Subcutaneous abdominal adipose tissue (tissue), 5 donors: ENCODE measurements around the gene ARHGAP24.
"Not testable (repeated sequence)": the region's sequence is repeated elsewhere in the genome, so short reads cannot be mapped to it uniquely, and the experiment has no call there.

Experiments
- H3K27ac ChIP-seq: one replicate; pipeline ENCODE4 v1.7.0; 2013; ENCODE audit warnings: low read depth, mild to moderate bottlenecking, inconsistent platforms, low read length, moderate library complexity
- H3K27me3 ChIP-seq, 5 donors: one replicate each; pipeline ENCODE4 v1.7.0; 2013; ENCODE audit warnings: low read length in 5 of 5, inconsistent platforms in 1 of 5; ENCODE audit not compliant: control insufficient read depth in 5 of 5, insufficient read depth in 4 of 5
- H3K36me3 ChIP-seq, 5 donors: one replicate each; pipeline ENCODE4 v1.7.0; 2013; ENCODE audit warnings: low read length in 5 of 5; ENCODE audit not compliant: control insufficient read depth in 5 of 5, insufficient read depth in 5 of 5
- H3K4me1 ChIP-seq, 5 donors: one replicate each; pipeline ENCODE4 v1.7.0; 2013; ENCODE audit warnings: low read length in 5 of 5, mild to moderate bottlenecking in 3 of 5, moderate library complexity in 1 of 5; ENCODE audit not compliant: control insufficient read depth in 5 of 5, insufficient read depth in 5 of 5
- H3K4me3 ChIP-seq, 5 donors: one replicate each; pipeline ENCODE4 v1.7.0; 2013; ENCODE audit warnings: low read length in 5 of 5, low read depth in 1 of 5
- H3K9ac ChIP-seq, 5 donors: one replicate each; pipeline ENCODE4 v1.7.0; 2013; ENCODE audit warnings: low read length in 5 of 5, mild to moderate bottlenecking in 4 of 5, moderate library complexity in 3 of 5
- H3K9me3 ChIP-seq, 5 donors: one replicate each; pipeline ENCODE4 v1.7.0; 2013; ENCODE audit warnings: low read length in 5 of 5; ENCODE audit not compliant: control insufficient read depth in 5 of 5
- donor health status: healthy.
- donor health status: healthy.
- donor health status: healthy.
- donor health status: healthy.
- donor health status: healthy.

ARHGAP24 gene

GRCh38 chr4:85895755-85896154 lies 420.8 kb downstream of the ARHGAP24 start:
- Histone ChIP-seq H3K27ac (no peak overlapping the region), H3K36me3 (no peaks in the 10 kb centered on the region), H3K27me3 (no peaks in the 10 kb centered on the region), H3K9ac (no peak overlapping the region), H3K9me3 (no peaks in the 10 kb centered on the region), H3K4me1 (no peaks in the 10 kb centered on the region), H3K4me3 (no peak overlapping the region)

- H3K36me3 ChIP-seq: no peaks in the 10 kb centered on the region
- H3K4me3 ChIP-seq: no peak overlapping the region
- H3K27me3 ChIP-seq: no peaks in the 10 kb centered on the region
- H3K9ac ChIP-seq: no peak overlapping the region
- no peaks in the 10 kb centered on the region for H3K9me3 ChIP-seq
- H3K27ac ChIP-seq: no peak overlapping the region
- H3K4me1 ChIP-seq: no peaks in the 10 kb centered on the region
Measured at GRCh38 chr4:85898231-85898630, 423.3 kb downstream of the ARHGAP24 start.

GRCh38 chr4:85901500-85901899 lies 426.6 kb downstream of the ARHGAP24 start:
- H3K9me3 ChIP-seq: no peaks in the 10 kb centered on the region
- H3K27ac ChIP-seq: no peak overlapping the region
- H3K4me3 ChIP-seq: no peak overlapping the region
- H3K4me1 ChIP-seq: peaks cover 0 to 16% (median 7%) of the 10 kb centered on the region in 5 donors
- H3K27me3 ChIP-seq: no peaks in the 10 kb centered on the region
- no peak overlapping the region for H3K9ac ChIP-seq
- H3K36me3 ChIP-seq: no peaks in the 10 kb centered on the region

- peaks cover 0 to 22% (median 7%) of the 10 kb centered on the region in 5 donors for H3K4me1 ChIP-seq
- not testable (repeated sequence) for H3K9ac ChIP-seq, H3K4me3 ChIP-seq, H3K27me3 ChIP-seq, H3K27ac ChIP-seq, H3K36me3 ChIP-seq, H3K9me3 ChIP-seq
Measured at GRCh38 chr4:85902647-85903046, 427.7 kb downstream of the ARHGAP24 start.

GRCh38 chr4:85905761-85906160 lies 430.8 kb downstream of the ARHGAP24 start:
- no peak overlapping the region for H3K27ac ChIP-seq
- H3K36me3 ChIP-seq: no peaks in the 10 kb centered on the region
- H3K9me3 ChIP-seq: no peaks in the 10 kb centered on the region
- no peaks in the 10 kb centered on the region for H3K27me3 ChIP-seq
- H3K9ac ChIP-seq: no peak overlapping the region
- no peak overlapping the region for H3K4me3 ChIP-seq
- H3K4me1 ChIP-seq: peaks cover 0 to 39% (median 14%) of the 10 kb centered on the region in 5 donors

GRCh38 chr4:85907001-85907400 lies 432.1 kb downstream of the ARHGAP24 start:
- Histone ChIP-seq H3K27ac (no peak overlapping the region), H3K4me1 (peaks cover 0 to 39% (median 14%) of the 10 kb centered on the region in 5 donors), H3K9me3 (no peaks in the 10 kb centered on the region), H3K9ac (no peak overlapping the region), H3K36me3 (no peaks in the 10 kb centered on the region), H3K27me3 (no peaks in the 10 kb centered on the region), H3K4me3 (no peak overlapping the region)

DNA sequence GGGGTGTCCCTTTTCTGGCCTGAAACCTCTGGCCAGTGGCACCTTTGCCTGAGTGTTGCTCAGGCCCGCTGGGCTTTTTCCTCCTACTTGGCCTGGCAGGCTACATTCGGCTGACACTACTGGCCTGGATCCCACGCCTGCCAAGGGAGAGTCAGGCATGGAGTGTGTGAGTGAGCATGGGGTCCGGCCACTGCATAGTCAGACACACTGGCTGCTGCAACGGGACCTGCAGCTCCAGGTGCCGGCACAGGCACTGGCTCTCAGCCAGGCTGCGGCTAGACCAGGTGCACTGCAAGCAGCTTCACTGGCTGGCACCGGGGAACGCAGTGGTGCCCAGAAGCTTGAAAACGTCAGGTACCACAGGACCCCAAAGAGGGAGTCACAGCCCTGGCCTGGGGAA lies 434.9 kb downstream of the ARHGAP24 start:
- peaks cover 0 to 30% (median 8%) of the 10 kb centered on the region in 5 donors for H3K4me1 ChIP-seq
- no peaks in the 10 kb centered on the region for H3K9me3 ChIP-seq
- H3K27ac ChIP-seq: no peak overlapping the region
- peak overlapping the region in 1 of 5 donors; percentile 11 for H3K4me3 ChIP-seq
- H3K27me3 ChIP-seq: no peaks in the 10 kb centered on the region
- no peaks in the 10 kb centered on the region for H3K36me3 ChIP-seq
- no peak overlapping the region for H3K9ac ChIP-seq

DNA sequence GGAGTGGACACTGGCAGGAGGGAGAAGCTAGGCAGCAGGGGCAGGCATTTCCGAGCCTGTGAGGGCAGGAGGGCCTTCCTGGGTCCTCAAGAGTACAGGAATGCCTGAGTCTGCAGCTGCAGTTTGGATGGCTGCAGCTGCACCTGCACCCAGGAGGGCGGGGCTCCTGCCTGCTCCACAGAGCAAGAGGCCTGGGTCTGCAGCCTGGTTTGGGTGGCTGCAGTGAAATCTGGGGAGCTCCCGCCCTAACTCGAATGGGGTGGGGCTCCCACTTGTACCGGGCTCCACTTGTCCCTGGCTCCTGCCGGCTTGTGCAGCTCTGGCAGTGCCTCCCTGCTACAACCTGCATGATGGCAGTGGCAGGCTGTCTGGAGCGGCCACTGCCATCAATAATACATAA lies 436.0 kb downstream of the ARHGAP24 start:
- H3K4me1 ChIP-seq: peaks cover 0 to 23% (median 8%) of the 10 kb centered on the region in 5 donors
- no peaks in the 10 kb centered on the region for H3K9me3 ChIP-seq
- no peak overlapping the region for H3K9ac ChIP-seq
- no peak overlapping the region for H3K4me3 ChIP-seq
- H3K36me3 ChIP-seq: no peaks in the 10 kb centered on the region
- no peak overlapping the region for H3K27ac ChIP-seq
- no peaks in the 10 kb centered on the region for H3K27me3 ChIP-seq

DNA sequence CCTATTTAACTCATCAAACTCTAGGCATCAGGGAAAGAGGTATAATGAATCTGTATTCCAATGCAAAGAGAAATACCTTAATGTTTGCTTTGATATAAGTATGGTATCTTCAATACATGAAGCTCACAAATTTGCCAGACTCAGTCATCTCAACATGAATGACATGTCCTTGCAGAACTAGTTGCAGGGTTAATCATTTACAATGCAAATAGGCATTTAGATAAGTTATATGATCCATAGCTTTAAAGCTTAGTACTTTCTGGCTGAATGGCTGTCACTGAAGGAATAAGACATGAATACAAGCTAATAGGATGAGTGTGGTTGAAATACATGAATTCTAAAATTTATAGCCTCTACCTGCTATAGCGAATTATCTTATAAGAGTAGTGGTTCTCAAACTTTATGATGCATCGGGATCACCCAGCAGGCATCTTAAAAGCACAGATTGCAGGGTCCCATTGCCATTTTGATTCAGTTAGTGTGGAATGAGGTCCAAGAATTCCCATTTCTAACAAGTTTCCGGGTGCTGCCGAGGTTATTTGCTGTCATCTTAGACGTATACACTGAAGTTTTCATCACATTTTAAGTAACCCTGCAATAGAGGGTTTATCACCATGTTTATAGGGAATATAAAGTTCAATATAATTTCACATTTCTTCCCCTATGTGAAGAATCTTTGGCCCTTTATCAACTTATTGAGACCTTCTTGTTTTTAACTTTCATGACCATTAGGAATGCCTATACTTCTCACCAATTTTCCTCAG lies 439.2 kb downstream of the ARHGAP24 start:
- peaks cover 0 to 14% (median 8%) of the 10 kb centered on the region in 5 donors for H3K4me1 ChIP-seq
- no peaks in the 10 kb centered on the region for H3K36me3 ChIP-seq
- H3K4me3 ChIP-seq: no peak overlapping the region
- no peak overlapping the region for H3K27ac ChIP-seq
- H3K9ac ChIP-seq: no peak overlapping the region
- H3K27me3 ChIP-seq: no peaks in the 10 kb centered on the region
- H3K9me3 ChIP-seq: no peaks in the 10 kb centered on the region

DNA sequence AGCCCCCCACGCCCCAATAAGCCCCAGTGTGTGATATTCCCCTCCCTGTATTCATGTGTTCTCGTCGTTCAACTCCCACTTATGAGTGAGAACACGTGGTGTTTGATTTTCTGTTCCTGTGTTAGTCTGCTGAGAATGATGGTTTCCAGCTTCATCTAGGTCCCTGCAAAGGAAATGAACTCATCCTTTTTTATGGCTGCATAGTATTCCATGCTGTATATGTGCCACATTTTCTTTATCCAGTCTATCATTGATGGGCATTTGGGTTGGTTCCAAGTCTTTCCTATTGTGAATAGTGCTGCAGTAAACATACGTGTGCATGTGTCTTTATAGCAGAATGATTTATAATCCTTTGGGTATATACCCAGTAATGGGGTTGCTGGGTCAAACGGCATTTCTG lies 440.6 kb downstream of the ARHGAP24 start:
- H3K9me3 ChIP-seq, H3K4me1 ChIP-seq, H3K36me3 ChIP-seq, H3K27ac ChIP-seq, H3K4me3 ChIP-seq, H3K27me3 ChIP-seq, H3K9ac ChIP-seq: not testable (repeated sequence)
